Hepatocyte (in vitro differentiated cells): ENCODE data around the gene ZFYVE28.

Source experiments
- EZH2 ChIP-seq: fragments of 200-600 bp; sonication (generic); IDR thresholded peaks from 2 replicates; pipeline ENCODE4 v1.6.1; 2016; ENCODE audit warnings: antibody characterized with exemption, mild to moderate bottlenecking, borderline replicate concordance
- TF ChIP-seq, protein P1 (sequence below): fragments of 200-600 bp; sonication (generic); IDR thresholded peaks from 2 replicates; pipeline ENCODE4 v1.5.1; 2016; ENCODE audit warnings: antibody characterized with exemption, mild to moderate bottlenecking; ENCODE audit not compliant: poor library complexity

GRCh38 chr4:2320152-2320551, 98.3 kb downstream of the ZFYVE28 start:
- TF ChIP-seq, protein P1, sequence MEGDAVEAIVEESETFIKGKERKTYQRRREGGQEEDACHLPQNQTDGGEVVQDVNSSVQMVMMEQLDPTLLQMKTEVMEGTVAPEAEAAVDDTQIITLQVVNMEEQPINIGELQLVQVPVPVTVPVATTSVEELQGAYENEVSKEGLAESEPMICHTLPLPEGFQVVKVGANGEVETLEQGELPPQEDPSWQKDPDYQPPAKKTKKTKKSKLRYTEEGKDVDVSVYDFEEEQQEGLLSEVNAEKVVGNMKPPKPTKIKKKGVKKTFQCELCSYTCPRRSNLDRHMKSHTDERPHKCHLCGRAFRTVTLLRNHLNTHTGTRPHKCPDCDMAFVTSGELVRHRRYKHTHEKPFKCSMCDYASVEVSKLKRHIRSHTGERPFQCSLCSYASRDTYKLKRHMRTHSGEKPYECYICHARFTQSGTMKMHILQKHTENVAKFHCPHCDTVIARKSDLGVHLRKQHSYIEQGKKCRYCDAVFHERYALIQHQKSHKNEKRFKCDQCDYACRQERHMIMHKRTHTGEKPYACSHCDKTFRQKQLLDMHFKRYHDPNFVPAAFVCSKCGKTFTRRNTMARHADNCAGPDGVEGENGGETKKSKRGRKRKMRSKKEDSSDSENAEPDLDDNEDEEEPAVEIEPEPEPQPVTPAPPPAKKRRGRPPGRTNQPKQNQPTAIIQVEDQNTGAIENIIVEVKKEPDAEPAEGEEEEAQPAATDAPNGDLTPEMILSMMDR: no peak
- TF ChIP-seq EZH2: no peak
